Measurements from ENCODE around the gene CCL28. TPM values are rescaled to one million over a fixed set of nuclear protein-coding genes. Genes with fewer than 3 reads are reported as not detected.

The CCL28 gene
- total and polyA plus RNA-seq, 2 of the 13 experiments (the other 11 are each of a cell fraction or from before 2014, with no cell fraction given), result 0.03 TPM; not detected in 1

DNA sequence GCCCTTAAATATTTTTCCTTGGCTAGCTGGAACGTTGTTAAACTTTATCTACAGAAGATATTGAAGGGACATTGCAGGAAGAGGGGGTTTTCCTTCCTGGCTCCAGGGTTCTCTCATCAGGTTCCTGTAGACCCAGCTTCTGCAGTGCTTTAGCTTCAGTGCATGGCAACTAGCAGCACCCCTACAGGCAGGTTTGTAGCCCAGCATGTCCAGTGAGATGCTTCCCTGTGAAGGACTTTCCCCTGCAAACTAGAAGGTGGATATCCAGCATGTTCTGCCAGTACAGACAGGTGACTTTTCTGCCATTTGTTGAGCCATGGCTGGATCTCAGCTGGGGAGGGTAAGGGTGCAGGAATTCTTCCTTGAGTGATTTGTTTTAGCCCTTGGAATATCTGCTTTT is 10.4 kb downstream of the CCL28 start:
- Histone ChIP-seq H2AFZ (ENCODE audit: low read length) (peak overlapping the region; percentile 98), H3K79me2 (ENCODE audit: insufficient read depth, low read length) (no peaks in the 10 kb centered on the region), H3K9me3 (ENCODE audit: low read length) (no peaks in the 10 kb centered on the region), H3K4me2 (ENCODE audit: low read depth, low read length) (peak overlapping the region; percentile 97), H3K36me3 (replicated peaks in 1 of 2; ENCODE audit: control insufficient read depth in 1 of 2, insufficient read depth in 2 of 2, low read length in 2 of 2) (no peaks in the 10 kb centered on the region), H3K27me3 (ENCODE audit: control insufficient read depth in 1 of 2, insufficient read depth in 2 of 2, low read length in 2 of 2) (no peaks in the 10 kb centered on the region), H3K27ac (ENCODE audit: extremely low read length, insufficient read depth, low read length) (peak overlapping the region; percentile 71), H3K4me3 (replicated peaks in 1 of 3; ENCODE audit: insufficient read depth in 1 of 3, low read depth in 2 of 3, low read length in 3 of 3) (peak overlapping the region; percentile 53 to 78 (median 59)), H3K4me1 (ENCODE audit: insufficient read depth, low read length) (peaks cover 10% of the 10 kb centered on the region), H4K20me1 (ENCODE audit: insufficient read depth, low read length) (no peaks in the 10 kb centered on the region), H3K9ac (ENCODE audit: insufficient read depth, low read depth, low read length) (peak overlapping the region; percentile 58; the same call in 1 of the 2 replicates)
- BruUV-seq (replicated peaks), result no TSS peak
- CTCF ChIA-PET (ENCODE audit: low intra/inter-chr PET ratio, low total read pairs), result no interaction called here
- peak; percentile 90 for FAIRE-seq
- 0% methylated on average over 1 of the region's 1 CpG for WGBS (ENCODE audit: low lambda C conversion rate)
- in situ Hi-C loops (cut with HindIII; ENCODE audit: extremely low pct_ligation_motif_present, low pct_unique_long_range_greater_than_20kb), result no loop called here
- POLR2A ChIA-PET, result interaction anchor here (1.3 to 3.6 kb wide), 8 partner anchors 10 to 281 kb away, joined by 3 to 84 read pairs (median 12); partner anchors contain the start of genes CCL28, HMGCS1, TMEM267 and ZNF131
- DNase-seq (ENCODE audit: low spot score), result peak; percentile 72
- peak; percentile 100 for ATAC-seq
- intact Hi-C loops (cut with micrococcal nuclease; ENCODE audit: unreplicated experiment), result loop anchor here (1.0 to 5.0 kb wide), 3 partner anchors 30 to 155 kb away; partner anchors contain the start of genes PAIP1 and TMEM267
- TF ChIP-seq CTCF (CRISPR knock-in tag; IDR thresholded peaks at IDR 0.05) (peak; percentile 63), CBX1 (IDR thresholded peaks at IDR 0.05; ENCODE audit: low read depth) (no peak), MIER2 (CRISPR knock-in tag; IDR thresholded peaks at IDR 0.05) (0 out of 2 replicates have a peak, but pooled peaks have one; percentile 26), MED8 (CRISPR knock-in tag; IDR thresholded peaks at IDR 0.05; ENCODE audit: insufficient replicate concordance) (no peak), ZNF703 (CRISPR knock-in tag; IDR thresholded peaks at IDR 0.05; ENCODE audit: borderline replicate concordance) (no peak), STAG1 (CRISPR knock-in tag; IDR thresholded peaks at IDR 0.05) (peak; percentile 42; the same call in 1 of the 2 replicates), HNRNPK (IDR thresholded peaks at IDR 0.05; ENCODE audit: low read depth, low read length, poor library complexity, severe bottlenecking) (no peak), TMF1 (CRISPR knock-in tag; IDR thresholded peaks at IDR 0.05; ENCODE audit: low read depth) (no peak), ZNF557 (CRISPR knock-in tag; IDR thresholded peaks at IDR 0.05) (no peak), ZXDC (CRISPR knock-in tag; IDR thresholded peaks at IDR 0.05) (no peak), IRF2 (CRISPR knock-in tag; IDR thresholded peaks at IDR 0.05) (0 out of 2 replicates have a peak, but pooled peaks have one; percentile 10), ZNF761 (CRISPR knock-in tag; conservative IDR thresholded peaks at IDR 0.05) (0 out of 2 replicates have a peak, but pooled peaks have one; percentile 4), KDM6A (CRISPR knock-in tag; IDR thresholded peaks at IDR 0.05; ENCODE audit: low read depth) (no peak), KAT8 (CRISPR knock-in tag; IDR thresholded peaks at IDR 0.05) (0 out of 2 replicates have a peak, but pooled peaks have one; percentile 25), ZNF792 (CRISPR knock-in tag; IDR thresholded peaks at IDR 0.05) (0 out of 2 replicates have a peak, but pooled peaks have one; percentile 4), SAFB2 (CRISPR knock-in tag; IDR thresholded peaks at IDR 0.05; ENCODE audit: borderline replicate concordance, low read depth) (no peak), RAD21 (CRISPR knock-in tag; IDR thresholded peaks at IDR 0.05) (peak; percentile 52), CEBPB (IDR thresholded peaks at IDR 0.05; ENCODE audit: borderline replicate concordance, low read depth, low read length) (no peak), KLF16 (CRISPR knock-in tag; IDR thresholded peaks at IDR 0.05) (no peak), ZNF230 (CRISPR knock-in tag; IDR thresholded peaks at IDR 0.05) (no peak)
- TF ChIP-seq, protein P1, sequence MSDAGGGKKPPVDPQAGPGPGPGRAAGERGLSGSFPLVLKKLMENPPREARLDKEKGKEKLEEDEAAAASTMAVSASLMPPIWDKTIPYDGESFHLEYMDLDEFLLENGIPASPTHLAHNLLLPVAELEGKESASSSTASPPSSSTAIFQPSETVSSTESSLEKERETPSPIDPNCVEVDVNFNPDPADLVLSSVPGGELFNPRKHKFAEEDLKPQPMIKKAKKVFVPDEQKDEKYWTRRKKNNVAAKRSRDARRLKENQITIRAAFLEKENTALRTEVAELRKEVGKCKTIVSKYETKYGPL (CRISPR knock-in tag; IDR thresholded peaks at IDR 0.05), result no peak
- TF ChIP-seq, protein P2, sequence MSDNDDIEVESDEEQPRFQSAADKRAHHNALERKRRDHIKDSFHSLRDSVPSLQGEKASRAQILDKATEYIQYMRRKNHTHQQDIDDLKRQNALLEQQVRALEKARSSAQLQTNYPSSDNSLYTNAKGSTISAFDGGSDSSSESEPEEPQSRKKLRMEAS (IDR thresholded peaks at IDR 0.05), result peak; percentile 33; the same call in 1 of the 2 replicates

All from HepG2 (cell line).